ENCODE measurements around the gene TMED1.
"Not testable (repeated sequence)": the region's sequence is repeated elsewhere in the genome, so short reads cannot be mapped to it uniquely, and the experiment has no call there.

TMED1 gene

GRCh38 chr19:10835754-10836478 lies at the start of gene TMED1:
Gene TMED1, minus strand, starts transcription at chr19:10836212. Its CDS starts 21 bp downstream, at chr19:10836191.
- peak; percentile 81 to 99 for DNase-seq (ENCODE audit: low read depth in 1 of 2, low spot score in 1 of 2)
- TF ChIP-seq JUND (IDR thresholded peaks at IDR 0.05; ENCODE audit: low read depth), result no peak
- in situ Hi-C loops (cut with HindIII; ENCODE audit: low pct_unique_long_range_greater_than_20kb, low sequenced_read_pairs), result no loop called here

GRCh38 chr19:10885201-10886169 lies 49.5 kb upstream of the TMED1 start:
- in situ Hi-C loops (cut with HindIII; ENCODE audit: low pct_unique_long_range_greater_than_20kb, low sequenced_read_pairs), result no loop called here
- no peak for TF ChIP-seq JUND (IDR thresholded peaks at IDR 0.05; ENCODE audit: low read depth)
- DNase-seq (ENCODE audit: low read depth in 1 of 2, low spot score in 1 of 2), result no peak

- no peak for DNase-seq (ENCODE audit: low read depth in 1 of 2, low spot score in 1 of 2)
Measured at GRCh38 chr19:10884274-10884673, 48.3 kb upstream of the TMED1 start.

GRCh38 chr19:10882108-10882457 lies 46.1 kb upstream of the TMED1 start:
- DNase-seq (ENCODE audit: low read depth in 1 of 2, low spot score in 1 of 2), result no peak
- TF ChIP-seq JUND (IDR thresholded peaks at IDR 0.05; ENCODE audit: low read depth), result no peak
- in situ Hi-C loops (cut with HindIII; ENCODE audit: low pct_unique_long_range_greater_than_20kb, low sequenced_read_pairs), result no loop called here

More at GRCh38 chr19:10884274-10884673, 48.3 kb upstream of the TMED1 start:
- in situ Hi-C loops (cut with HindIII; ENCODE audit: low pct_unique_long_range_greater_than_20kb, low sequenced_read_pairs), result no loop called here
- no peak for TF ChIP-seq JUND (IDR thresholded peaks at IDR 0.05; ENCODE audit: low read depth)

GRCh38 chr19:10881403-10882107 lies 45.5 kb upstream of the TMED1 start:
- TF ChIP-seq JUND (IDR thresholded peaks at IDR 0.05; ENCODE audit: low read depth), result no peak
- no peak for DNase-seq (ENCODE audit: low read depth in 1 of 2, low spot score in 1 of 2)
- in situ Hi-C loops (cut with HindIII; ENCODE audit: low pct_unique_long_range_greater_than_20kb, low sequenced_read_pairs), result no loop called here

- no peak for TF ChIP-seq JUND (IDR thresholded peaks at IDR 0.05; ENCODE audit: low read depth)
- in situ Hi-C loops (cut with HindIII; ENCODE audit: low pct_unique_long_range_greater_than_20kb, low sequenced_read_pairs), result no loop called here
- no peak for DNase-seq (ENCODE audit: low read depth in 1 of 2, low spot score in 1 of 2)
Measured at GRCh38 chr19:10878253-10878652, 42.2 kb upstream of the TMED1 start.

- in situ Hi-C loops (cut with HindIII; ENCODE audit: low pct_unique_long_range_greater_than_20kb, low sequenced_read_pairs); DNase-seq (ENCODE audit: low read depth in 1 of 2, low spot score in 1 of 2): not testable (repeated sequence)
Measured at GRCh38 chr19:10877608-10878007, 41.6 kb upstream of the TMED1 start.

GRCh38 chr19:10876459-10877240 lies 40.6 kb upstream of the TMED1 start:
- TF ChIP-seq JUND (IDR thresholded peaks at IDR 0.05; ENCODE audit: low read depth), result no peak
- DNase-seq (ENCODE audit: low read depth in 1 of 2, low spot score in 1 of 2), result no peak
- in situ Hi-C loops (cut with HindIII; ENCODE audit: low pct_unique_long_range_greater_than_20kb, low sequenced_read_pairs), result no loop called here

GRCh38 chr19:10874024-10874423 lies 38.0 kb upstream of the TMED1 start:
- TF ChIP-seq JUND (IDR thresholded peaks at IDR 0.05; ENCODE audit: low read depth), result no peak
- no peak for DNase-seq (ENCODE audit: low read depth in 1 of 2, low spot score in 1 of 2)
- in situ Hi-C loops (cut with HindIII; ENCODE audit: low pct_unique_long_range_greater_than_20kb, low sequenced_read_pairs), result no loop called here

- in situ Hi-C loops (cut with HindIII; ENCODE audit: low pct_unique_long_range_greater_than_20kb, low sequenced_read_pairs), result no loop called here
- peak in 1 of 2 experiments; percentile 13 for DNase-seq (ENCODE audit: low read depth in 1 of 2, low spot score in 1 of 2)
Measured at GRCh38 chr19:10872546-10873107, 36.6 kb upstream of the TMED1 start.

GRCh38 chr19:10871711-10872545 lies 35.9 kb upstream of the TMED1 start:
- DNase-seq (ENCODE audit: low read depth in 1 of 2, low spot score in 1 of 2), result peak in 1 of 2 experiments; percentile 18
- TF ChIP-seq JUND (IDR thresholded peaks at IDR 0.05; ENCODE audit: low read depth), result no peak
- in situ Hi-C loops (cut with HindIII; ENCODE audit: low pct_unique_long_range_greater_than_20kb, low sequenced_read_pairs), result no loop called here

More at GRCh38 chr19:10872546-10873107, 36.6 kb upstream of the TMED1 start:
- TF ChIP-seq JUND (IDR thresholded peaks at IDR 0.05; ENCODE audit: low read depth), result no peak
